ENCODE data around the gene SPTB.

SPTB gene

GRCh38 chr14:64730061-64730440, 149.7 kb downstream of the SPTB start:
- no peak for TF ChIP-seq CTCF (IDR thresholded peaks at IDR 0.05; ENCODE audit: low read length, missing control alignments)
- no peak for DNase-seq (ENCODE audit: low read depth)
- H3K4me3 ChIP-seq (replicated peaks; ENCODE audit: low read depth, low read length) = no peak overlapping the region

GRCh38 chr14:64729386-64730060, 150.2 kb downstream of the SPTB start:
- DNase-seq (ENCODE audit: low read depth) = no peak
- no peak overlapping the region for H3K4me3 ChIP-seq (replicated peaks; ENCODE audit: low read depth, low read length)
- TF ChIP-seq CTCF (IDR thresholded peaks at IDR 0.05; ENCODE audit: low read length, missing control alignments) = no peak

- H3K4me3 ChIP-seq (replicated peaks; ENCODE audit: low read depth, low read length) = no peak overlapping the region
- DNase-seq (ENCODE audit: low read depth) = no peak
- TF ChIP-seq CTCF (IDR thresholded peaks at IDR 0.05; ENCODE audit: low read length, missing control alignments) = no peak
Measured at GRCh38 chr14:64728856-64729255, 150.9 kb downstream of the SPTB start.

GRCh38 chr14:64728106-64728505, 151.6 kb downstream of the SPTB start:
- no peak for DNase-seq (ENCODE audit: low read depth)
- no peak for TF ChIP-seq CTCF (IDR thresholded peaks at IDR 0.05; ENCODE audit: low read length, missing control alignments)
- H3K4me3 ChIP-seq (replicated peaks; ENCODE audit: low read depth, low read length) = no peak overlapping the region

GRCh38 chr14:64727551-64728071, 152.1 kb downstream of the SPTB start:
- TF ChIP-seq CTCF (IDR thresholded peaks at IDR 0.05; ENCODE audit: low read length, missing control alignments) = no peak
- no peak overlapping the region for H3K4me3 ChIP-seq (replicated peaks; ENCODE audit: low read depth, low read length)
- DNase-seq (ENCODE audit: low read depth) = no peak

GRCh38 chr14:64726585-64726890, 153.2 kb downstream of the SPTB start:
- no peak for DNase-seq (ENCODE audit: low read depth)
- no peak for TF ChIP-seq CTCF (IDR thresholded peaks at IDR 0.05; ENCODE audit: low read length, missing control alignments)
- no peak overlapping the region for H3K4me3 ChIP-seq (replicated peaks; ENCODE audit: low read depth, low read length)

Data from fibroblast of pulmonary artery (primary cell).